ENCODE data around the gene XK. TPM values are rescaled to one million over a fixed set of nuclear protein-coding genes. Genes with fewer than 3 reads are reported as not detected.

XK gene
- total RNA-seq, 1 donor from 2014 or later: under 0.01 TPM

GRCh38 chrX:37679230-37679629, 6.4 kb upstream of the XK start:
- DNase-seq (ENCODE audit: low read depth in 2 of 2): no peak

- DNase-seq (ENCODE audit: low read depth in 2 of 2): no peak
Observed at GRCh38 chrX:37679888-37680287, 5.7 kb upstream of the XK start.

- no peak for DNase-seq (ENCODE audit: low read depth in 2 of 2)
Observed at GRCh38 chrX:37684426-37684825, 1.2 kb upstream of the XK start.

- DNase-seq (ENCODE audit: low read depth in 2 of 2): no peak
Observed at GRCh38 chrX:37684973-37685372, 618 bp upstream of the XK start.

- DNase-seq (ENCODE audit: low read depth in 2 of 2): no peak
Observed at GRCh38 chrX:37686369-37686995, 891 bp downstream of the XK start.

GRCh38 chrX:37686996-37687395, 1.4 kb downstream of the XK start:
- no peak for DNase-seq (ENCODE audit: low read depth in 2 of 2)

GRCh38 chrX:37690119-37690518, 4.5 kb downstream of the XK start:
- DNase-seq (ENCODE audit: low read depth in 2 of 2): no peak

GRCh38 chrX:37692918-37693317, 7.3 kb downstream of the XK start:
- no peak for DNase-seq (ENCODE audit: low read depth in 2 of 2)

GRCh38 chrX:37697169-37697760, 11.7 kb downstream of the XK start:
- DNase-seq (ENCODE audit: low read depth in 2 of 2): no peak

- no peak for DNase-seq (ENCODE audit: low read depth in 2 of 2)
Observed at GRCh38 chrX:37701588-37701987, 16.0 kb downstream of the XK start.

GRCh38 chrX:37711991-37712390, 26.4 kb downstream of the XK start:
- no peak for DNase-seq (ENCODE audit: low read depth in 2 of 2)

- no peak for DNase-seq (ENCODE audit: low read depth in 2 of 2)
Observed at GRCh38 chrX:37712458-37712857, 26.9 kb downstream of the XK start.

- no peak for DNase-seq (ENCODE audit: low read depth in 2 of 2)
Observed at GRCh38 chrX:37714479-37714878, 28.9 kb downstream of the XK start.

GRCh38 chrX:37716602-37717001, 31.0 kb downstream of the XK start:
- no peak for DNase-seq (ENCODE audit: low read depth in 2 of 2)

GRCh38 chrX:37717708-37718107, 32.1 kb downstream of the XK start:
- no peak for DNase-seq (ENCODE audit: low read depth in 2 of 2)

GRCh38 chrX:37722595-37722994, 37.0 kb downstream of the XK start:
- DNase-seq (ENCODE audit: low read depth in 2 of 2): no peak

GRCh38 chrX:37726346-37726745, 40.8 kb downstream of the XK start:
- no peak for DNase-seq (ENCODE audit: low read depth in 2 of 2)

- peak; percentile 41 to 56 for DNase-seq (ENCODE audit: low read depth in 2 of 2)
Observed at GRCh38 chrX:37745354-37745753, 59.8 kb downstream of the XK start.

GRCh38 chrX:37745835-37746217, 60.2 kb downstream of the XK start:
- DNase-seq (ENCODE audit: low read depth in 2 of 2): no peak

GRCh38 chrX:37746218-37746941, 60.8 kb downstream of the XK start:
- DNase-seq (ENCODE audit: low read depth in 2 of 2): no peak

- DNase-seq (ENCODE audit: low read depth in 2 of 2): no peak
Observed at GRCh38 chrX:37746951-37747350, 61.4 kb downstream of the XK start.

GRCh38 chrX:37752281-37752680, 66.7 kb downstream of the XK start:
- DNase-seq (ENCODE audit: low read depth in 2 of 2): no peak

GRCh38 chrX:37752936-37753335, 67.3 kb downstream of the XK start:
- no peak for DNase-seq (ENCODE audit: low read depth in 2 of 2)

Data from dermis microvascular lymphatic vessel endothelial cell (primary cell).